Esophagus squamous epithelium (tissue), 4 donors: Measurements from ENCODE around the gene SIL1.

Source experiments
- POLR2A ChIP-seq, 4 donors: fragments of 450-650 bp; IDR thresholded peaks; one replicate each; pipeline ENCODE4 v1.6.1; 2017; ENCODE audit warnings: antibody characterized with exemption in 4 of 4, mild to moderate bottlenecking in 4 of 4, moderate library complexity in 3 of 4
- TF ChIP-seq, protein P1 (sequence below), 6 experiments: fragments of 450-650 bp in 4 of 6; fragments of 200-600 bp in 2 of 6; sonication (generic) in 2 of 6; IDR thresholded peaks; one replicate each; pipeline ENCODE4 v1.5.1; 2016 to 2019; ENCODE audit warnings: antibody characterized with exemption in 6 of 6, mild to moderate bottlenecking in 4 of 6, moderate library complexity in 4 of 6

DNA sequence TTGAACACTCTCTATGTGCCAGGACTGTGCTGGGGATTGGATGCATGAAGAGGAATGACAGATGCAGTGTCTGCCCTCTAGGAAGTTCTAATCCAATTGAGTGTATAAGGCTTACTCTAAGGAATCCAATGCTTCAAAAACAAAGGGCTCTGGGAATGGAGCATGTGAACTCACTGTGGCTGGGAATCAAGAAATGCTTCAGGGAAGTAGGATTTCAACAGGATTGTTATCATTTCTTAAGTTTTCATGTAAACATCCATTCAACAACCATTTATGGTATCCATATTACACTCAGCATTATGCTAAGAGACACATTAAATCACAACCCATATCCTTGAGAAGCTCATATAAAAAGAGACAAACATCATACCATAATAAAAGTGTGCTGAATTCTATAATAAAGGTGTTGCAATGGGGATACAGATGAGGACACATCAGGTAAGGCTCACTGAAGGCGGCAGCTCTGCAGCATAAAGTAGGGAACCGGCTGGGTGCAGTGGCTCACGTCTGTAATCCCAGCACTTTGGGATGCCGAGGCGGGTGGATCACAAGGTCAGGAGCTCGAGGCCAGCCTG, 11.3 kb downstream of the SIL1 start:
- no peak for TF ChIP-seq POLR2A (IDR thresholded peaks at IDR 0.05)
- TF ChIP-seq, protein P1, sequence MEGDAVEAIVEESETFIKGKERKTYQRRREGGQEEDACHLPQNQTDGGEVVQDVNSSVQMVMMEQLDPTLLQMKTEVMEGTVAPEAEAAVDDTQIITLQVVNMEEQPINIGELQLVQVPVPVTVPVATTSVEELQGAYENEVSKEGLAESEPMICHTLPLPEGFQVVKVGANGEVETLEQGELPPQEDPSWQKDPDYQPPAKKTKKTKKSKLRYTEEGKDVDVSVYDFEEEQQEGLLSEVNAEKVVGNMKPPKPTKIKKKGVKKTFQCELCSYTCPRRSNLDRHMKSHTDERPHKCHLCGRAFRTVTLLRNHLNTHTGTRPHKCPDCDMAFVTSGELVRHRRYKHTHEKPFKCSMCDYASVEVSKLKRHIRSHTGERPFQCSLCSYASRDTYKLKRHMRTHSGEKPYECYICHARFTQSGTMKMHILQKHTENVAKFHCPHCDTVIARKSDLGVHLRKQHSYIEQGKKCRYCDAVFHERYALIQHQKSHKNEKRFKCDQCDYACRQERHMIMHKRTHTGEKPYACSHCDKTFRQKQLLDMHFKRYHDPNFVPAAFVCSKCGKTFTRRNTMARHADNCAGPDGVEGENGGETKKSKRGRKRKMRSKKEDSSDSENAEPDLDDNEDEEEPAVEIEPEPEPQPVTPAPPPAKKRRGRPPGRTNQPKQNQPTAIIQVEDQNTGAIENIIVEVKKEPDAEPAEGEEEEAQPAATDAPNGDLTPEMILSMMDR (IDR thresholded peaks at IDR 0.05) = no peak
